Activated CD8-positive, alpha-beta memory T cell treated with anti-CD3 and anti-CD28 coated beads, Interleukin-2, amount 50 U/mL, for 4 hours (primary cell): ENCODE measurements around the gene POLK.
"Not testable (repeated sequence)": the region's sequence is repeated elsewhere in the genome, so short reads cannot be mapped to it uniquely, and the experiment has no call there.

Source experiments
- DNase-seq: peaks from one replicate; pipeline ENCODE4 v3.0.0-alpha.2; 2020

Gene POLK

DNA sequence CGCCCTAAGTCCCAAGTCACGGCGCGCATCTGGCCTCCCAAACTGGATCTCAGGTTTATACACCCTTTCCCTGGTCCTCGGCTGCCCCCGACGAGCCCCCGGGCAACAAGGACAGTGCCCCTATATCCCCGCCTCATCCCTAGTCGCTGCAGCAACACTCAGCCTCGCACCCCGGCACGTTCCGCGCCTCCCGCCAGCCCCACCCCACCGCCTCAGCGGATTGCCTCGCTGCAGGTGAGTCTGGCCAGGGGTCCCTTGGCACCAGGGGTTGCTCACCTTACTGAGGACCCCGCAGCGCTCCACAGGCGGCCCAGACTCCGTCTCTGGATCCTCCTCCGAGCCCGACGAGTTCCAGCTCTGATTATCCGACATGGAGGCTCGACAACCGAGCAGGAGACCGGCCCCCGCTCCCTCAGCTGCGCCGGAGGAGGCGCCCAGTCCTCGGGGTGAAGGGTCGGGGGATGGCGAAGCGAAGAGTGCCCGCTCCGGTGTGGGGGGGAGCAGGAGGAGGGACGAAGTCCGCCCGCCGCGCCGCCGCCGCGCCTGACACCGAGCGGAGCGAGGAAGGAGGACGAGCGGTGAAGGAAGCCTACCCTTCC is 756 bp upstream of the POLK start:
- peak; percentile 48 for DNase-seq

DNA sequence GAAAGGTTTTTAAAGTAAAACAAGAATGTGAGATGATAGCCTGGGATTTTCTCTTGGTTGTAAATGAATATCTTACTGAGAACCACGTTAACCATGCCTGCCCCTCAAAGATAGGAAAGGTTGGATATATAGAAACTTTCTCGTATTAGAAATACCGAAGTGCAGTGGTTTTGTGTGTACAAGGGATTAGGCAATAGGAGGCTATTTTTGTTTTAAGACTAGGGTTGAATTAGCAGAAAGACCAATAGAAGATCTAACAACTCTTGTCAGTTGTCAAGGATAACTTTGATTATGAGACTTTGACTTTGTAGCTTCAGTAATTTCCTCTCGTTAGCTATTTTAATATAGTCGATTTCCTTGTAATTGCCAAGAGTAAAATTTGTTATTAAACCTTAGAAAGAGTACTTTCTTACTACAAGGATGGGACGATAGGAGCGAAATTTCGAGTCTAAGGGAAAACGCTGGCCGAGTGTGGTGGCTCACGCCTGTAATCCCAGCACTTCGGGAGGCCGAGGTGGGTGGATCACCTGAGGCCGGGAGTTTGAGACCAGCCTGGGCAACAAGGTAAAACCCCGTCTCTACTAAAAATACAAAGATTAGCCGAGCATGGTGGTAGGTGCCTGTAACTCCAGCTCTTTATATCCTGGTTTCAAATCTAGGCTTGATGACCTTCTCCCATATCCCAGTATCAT is 838 bp downstream of the POLK start:
- no peak for DNase-seq

DNA sequence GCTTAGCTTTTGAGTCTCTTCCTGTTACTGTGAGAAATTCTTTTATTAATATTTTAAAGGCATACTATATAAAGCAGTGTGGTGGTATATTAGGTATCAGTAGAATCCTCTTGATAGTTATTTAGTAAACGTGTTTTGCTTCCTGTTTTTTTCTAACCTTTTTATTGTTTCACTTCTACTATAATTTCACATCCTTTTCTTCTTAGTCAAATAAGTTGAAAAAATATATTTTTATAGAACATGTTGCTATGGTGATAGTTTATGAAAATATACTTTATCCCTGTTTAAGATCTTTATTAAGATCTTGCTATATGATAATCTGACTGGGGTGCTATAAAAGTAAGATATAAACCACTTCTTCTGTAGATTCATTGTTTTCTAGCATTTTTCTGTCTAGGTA is 2.1 kb downstream of the POLK start:
- DNase-seq: no peak

DNA sequence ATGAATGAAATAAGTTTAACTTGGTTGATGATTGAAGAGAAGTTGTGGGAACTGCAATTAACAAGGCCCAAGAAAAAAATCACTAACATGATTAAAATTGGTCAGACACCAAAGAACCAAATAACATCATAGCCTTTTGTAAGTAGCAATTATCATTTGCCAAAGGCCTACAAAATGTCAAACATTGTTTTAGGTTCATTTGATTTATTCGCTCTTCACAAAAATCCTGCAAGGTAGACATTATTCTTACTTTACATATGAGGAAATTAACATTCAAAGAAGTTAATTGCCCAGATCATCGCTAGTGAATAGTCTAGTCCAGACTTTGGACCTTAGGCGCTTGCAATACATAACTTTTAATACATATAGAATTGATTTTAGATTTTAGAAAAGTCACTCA is 2.6 kb downstream of the POLK start:
- DNase-seq: no peak

DNA sequence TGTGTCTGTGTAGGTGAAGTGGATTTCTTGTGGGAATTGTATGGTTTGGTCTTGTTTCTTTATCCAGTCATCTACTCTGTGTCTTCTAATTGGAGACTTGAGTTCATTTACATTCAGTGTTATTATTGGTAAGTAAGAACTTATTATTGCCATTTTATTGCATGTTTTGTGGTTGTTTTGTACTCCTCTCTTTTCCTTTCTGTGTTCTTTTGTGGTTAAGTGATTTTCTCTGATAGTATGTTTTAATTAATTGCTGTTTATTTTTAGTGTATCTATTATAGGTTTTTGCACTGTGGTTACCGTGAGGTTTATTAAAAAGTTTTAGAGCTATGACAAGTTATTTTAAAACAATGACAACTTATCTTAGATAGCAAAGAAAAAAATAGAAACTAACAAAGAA is 8.1 kb downstream of the POLK start:
- DNase-seq: no peak

DNA sequence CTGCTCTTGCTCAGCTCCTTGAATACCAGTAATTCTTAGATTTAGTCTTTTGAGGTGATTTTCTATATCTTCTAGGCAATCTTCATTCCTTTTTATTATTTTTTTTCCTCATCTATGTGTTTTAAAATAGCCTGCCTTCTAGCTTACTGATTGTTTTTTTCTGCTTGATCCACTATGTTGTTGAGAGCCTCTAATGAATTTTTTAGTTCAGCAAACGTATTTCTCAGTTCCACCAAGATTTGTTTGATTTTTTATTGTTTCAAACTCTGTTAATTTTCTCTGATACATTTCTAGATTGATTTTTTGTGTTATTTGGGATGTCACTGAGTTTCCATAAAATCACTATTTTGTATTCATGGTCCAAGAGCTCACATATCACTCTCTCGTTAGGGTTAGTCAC is 9.5 kb downstream of the POLK start:
- no peak for DNase-seq

DNA sequence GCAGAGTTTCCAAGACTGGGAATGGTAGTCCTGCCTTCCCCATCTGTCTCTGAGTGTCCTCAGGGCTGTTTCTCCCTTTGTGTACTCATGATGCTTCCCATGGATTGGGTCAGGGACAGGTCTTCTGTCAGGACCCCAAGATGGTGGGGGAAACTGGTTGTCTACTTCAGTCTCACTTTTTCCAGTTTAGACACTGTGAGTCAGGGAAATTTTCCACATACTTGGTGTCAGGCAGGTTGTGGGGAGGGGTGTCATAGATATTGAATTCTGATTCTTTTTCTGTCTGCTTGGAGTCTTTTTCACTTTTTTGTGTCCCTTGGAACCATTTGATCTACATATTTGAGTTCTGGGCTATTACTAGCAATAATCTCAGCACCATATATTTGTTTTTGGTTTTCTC is 10.3 kb downstream of the POLK start:
- DNase-seq: no peak

DNA sequence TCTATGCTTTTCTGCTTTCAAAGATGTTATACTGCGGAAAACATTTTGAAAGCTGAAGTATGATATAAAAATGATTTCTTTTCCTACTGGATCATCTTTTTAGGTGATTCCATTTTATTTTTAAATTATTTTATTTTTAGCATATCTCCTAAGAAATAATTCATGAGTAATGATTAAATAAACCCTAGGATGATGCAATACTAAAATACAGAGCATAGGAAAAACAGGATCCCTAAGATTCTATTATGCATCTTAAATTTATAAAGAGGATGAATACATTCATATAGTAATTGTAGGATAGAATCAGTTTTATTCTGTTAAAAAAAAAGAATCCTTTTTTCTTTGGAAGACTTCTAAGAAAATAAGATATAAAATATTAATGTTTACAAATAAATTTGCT is 10.9 kb downstream of the POLK start:
- no peak for DNase-seq

DNA sequence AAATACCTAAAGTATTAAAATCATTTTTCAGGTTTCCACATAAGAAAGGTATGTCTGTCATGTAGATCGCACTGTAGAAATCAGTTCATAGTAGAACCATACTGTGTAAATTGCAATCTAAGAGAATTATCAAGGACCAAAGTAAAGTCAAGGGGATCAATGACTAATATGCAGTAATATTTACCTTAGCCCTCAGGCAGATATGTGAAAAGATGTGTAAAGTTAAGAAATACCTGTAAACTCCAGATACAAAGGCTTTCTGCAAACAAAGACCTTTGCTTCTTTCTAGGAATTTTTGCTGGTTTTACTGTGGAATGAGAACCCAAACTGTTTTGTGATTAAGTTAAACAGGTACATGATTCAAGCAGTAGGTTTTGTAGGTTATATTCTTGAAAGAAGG is 11.6 kb downstream of the POLK start:
- no peak for DNase-seq

DNA sequence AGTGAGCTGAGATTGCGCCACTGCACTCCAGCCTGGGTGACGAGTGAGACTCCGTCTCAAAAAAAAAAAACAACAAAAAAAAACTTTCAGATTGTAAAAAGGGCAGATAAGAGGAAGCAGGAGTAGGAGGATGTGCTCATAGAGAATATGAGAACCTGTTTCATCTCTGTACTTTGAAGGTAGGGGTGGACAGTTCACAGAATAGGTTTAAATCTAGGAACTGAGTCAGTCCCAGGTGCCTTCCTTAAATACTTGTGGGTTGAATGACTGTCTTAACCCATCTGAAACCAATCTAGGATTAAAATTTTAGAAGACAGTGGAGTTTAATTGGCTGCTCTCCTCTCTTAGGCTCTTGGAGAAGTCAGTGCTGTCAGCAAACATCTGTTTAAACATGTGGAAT is 12.4 kb downstream of the POLK start:
- DNase-seq: no peak

DNA sequence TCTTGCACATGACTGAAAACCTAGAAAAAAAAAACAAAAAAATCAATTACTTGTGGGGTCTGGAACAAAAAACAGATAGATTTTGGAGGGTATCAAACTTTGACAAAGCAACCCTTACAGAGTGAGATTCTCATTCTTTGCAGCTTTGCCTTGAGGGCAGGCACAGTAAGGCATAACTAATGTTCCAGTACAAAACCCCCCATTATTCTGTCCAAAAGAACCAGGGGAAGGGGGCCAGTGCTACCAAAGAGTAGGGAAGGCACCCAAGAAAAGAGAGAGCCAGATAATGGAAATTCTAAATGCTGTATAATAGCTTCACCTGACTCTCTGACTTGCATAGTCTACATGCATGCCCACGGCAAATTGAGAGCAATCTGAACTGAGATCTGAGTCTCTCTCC is 12.9 kb downstream of the POLK start:
- DNase-seq: no peak

DNA sequence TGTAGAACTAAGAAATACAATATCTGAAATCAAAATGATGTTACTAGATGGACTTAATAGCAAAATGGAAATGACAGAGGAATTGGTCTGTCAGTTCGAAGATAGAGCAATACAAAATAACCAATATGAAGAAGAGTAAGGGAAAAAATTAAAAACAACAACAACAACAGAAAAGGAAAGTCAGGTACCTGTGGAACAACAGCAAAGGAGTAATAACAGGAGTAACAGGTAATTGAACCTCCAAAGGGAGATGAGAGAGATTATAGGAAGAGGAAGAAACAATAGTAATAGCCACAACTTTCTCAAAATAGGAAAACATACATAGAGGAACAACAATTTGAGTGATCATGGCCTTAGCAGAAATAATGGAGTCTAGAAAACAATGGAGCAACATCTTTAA is 13.7 kb downstream of the POLK start:
- DNase-seq: no peak

DNA sequence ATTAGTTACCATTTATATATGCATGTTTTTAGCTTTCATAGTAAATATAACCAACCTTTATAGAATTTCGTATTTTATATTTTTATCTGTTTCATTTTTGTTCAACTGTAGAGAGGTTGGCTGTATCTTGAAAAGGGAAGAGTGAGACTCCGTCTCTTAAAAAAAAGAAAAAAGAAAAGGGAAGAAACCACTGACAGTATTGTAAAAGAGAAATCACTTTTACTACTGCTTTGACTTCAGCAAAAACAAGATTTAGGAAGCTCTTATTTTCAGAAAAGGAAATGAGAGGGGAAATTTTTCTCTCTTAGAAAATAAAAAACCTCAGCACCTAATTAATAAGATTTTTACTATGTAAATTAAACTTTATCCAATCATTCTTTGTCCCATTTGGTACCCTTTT is 14.4 kb downstream of the POLK start:
- no peak for DNase-seq

DNA sequence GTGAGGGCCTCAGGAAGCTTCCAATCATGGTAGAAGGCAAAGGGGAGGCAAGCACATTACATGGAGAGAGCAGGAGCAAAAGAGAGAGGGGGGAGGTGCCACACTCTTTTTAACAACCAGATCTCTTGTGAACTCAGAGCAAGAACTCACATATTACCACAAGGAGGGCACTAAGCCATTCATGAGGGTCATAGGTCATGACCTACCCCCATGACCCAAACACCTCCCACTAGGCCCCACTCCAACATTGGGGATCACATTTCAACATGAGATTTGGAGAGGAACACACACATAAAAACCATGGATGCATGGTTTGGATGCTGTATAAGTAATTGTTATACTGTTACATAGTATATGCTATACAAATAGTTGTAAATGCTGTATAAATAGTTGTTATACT is 17.5 kb downstream of the POLK start:
- DNase-seq: no peak

DNA sequence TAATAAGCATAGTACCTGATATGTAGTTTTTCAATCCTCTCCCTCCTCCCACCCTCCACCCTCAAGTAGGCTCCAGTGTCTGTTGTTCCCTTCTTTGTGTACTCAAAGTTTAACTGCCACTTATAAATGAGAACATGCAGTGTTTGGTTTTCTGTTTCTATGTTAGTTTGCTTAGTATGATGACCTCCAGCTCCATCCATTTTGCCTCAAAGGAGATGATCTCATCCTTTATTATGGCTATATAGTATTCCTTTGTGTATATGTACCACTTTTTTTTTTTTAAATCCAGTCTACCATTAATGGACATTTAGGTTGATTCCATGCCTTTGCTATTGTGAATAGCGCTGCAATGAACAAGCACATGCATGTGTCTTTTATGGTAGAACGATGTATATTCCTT is 20.5 kb downstream of the POLK start:
- DNase-seq: no peak

DNA sequence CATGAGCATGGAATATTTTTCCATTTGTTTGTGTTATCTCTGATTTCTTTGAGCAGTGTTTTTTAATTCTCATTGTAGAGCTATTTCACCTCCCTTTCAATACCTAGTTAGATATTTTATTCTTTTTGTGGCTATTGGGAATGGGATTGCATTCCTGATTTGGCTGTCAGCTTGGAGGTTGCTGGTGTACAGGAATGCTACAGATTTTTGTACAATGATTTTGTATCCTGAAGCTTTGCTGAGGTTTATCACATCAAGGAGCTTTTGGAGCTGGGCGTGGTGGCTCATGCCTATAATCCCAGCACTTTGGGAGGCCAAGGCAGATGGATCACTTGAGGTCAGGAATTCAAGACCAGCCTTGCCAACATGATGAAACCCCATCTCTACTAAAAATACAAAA is 22.0 kb downstream of the POLK start:
- not testable (repeated sequence) for DNase-seq

DNA sequence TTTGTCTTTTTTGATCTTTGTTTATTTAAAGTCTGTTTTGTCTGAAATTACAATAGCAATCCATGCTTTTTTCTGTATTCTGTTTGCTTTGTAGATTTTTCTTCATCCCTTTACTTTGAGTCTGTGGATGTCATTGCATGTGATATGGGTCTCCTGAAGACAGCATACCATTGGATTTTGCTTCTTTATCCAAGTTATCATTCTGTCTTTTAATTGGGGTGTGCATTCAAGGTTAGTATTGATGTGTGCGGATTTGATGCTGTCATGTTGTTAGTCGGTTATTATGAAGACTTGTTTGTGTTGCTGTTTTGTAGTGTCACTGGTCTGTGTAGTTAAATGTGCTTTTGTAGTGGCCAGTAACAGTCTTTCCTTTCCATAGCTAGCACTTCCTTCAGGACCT is 23.0 kb downstream of the POLK start:
- no peak for DNase-seq

DNA sequence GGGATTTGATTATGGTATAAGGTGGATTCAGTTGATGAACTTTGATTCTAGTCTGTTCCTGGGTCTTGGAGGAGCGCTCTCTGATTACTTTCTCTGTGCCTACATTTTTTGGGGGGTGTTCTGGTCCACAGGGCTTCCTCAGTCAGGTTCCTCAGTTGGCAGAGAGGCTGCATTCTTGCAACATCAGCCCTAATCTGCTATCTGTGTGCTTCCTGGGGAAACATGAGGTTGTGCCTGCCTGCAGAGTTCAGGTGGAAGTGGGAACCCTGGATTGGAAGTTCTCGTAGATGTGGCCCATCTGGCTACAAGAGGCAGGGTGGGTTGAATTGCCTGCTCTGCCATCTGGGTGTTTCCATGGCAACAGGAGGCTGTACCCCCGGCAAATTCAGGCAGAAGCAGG is 24.5 kb downstream of the POLK start:
- no peak for DNase-seq

DNA sequence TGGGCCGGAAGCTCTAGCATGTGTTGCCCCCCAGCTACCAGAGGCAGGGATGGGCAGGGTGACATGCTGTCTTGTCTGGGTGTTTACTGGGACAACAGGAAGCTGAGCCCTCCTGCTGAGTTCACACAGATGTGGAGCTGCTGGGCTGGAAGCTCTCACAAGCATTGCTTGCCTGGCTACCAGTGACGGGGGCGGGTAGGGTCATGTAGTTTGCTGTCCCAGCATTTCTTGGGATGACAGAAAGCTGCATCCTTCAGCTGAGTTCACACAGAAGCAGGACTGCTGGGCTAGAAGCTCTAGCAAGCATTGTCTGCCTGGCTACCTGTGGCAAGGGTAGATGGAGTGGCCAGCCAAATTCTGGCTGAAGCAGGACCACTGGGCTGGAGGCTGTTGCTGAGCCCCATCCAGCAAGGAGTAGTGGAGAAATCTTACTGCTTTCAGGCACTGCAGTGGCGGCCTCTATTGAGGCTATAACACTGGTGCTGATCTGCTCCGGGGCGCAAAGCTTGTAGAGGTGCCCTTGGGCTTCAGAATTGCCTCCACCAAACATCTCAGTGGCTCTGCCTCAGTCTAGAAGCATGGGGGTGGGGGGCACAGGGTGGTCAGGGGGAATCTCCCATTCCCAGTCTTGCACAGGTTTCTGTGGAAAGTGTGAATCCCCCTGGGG is 25.1 kb downstream of the POLK start:
- no peak for DNase-seq

DNA sequence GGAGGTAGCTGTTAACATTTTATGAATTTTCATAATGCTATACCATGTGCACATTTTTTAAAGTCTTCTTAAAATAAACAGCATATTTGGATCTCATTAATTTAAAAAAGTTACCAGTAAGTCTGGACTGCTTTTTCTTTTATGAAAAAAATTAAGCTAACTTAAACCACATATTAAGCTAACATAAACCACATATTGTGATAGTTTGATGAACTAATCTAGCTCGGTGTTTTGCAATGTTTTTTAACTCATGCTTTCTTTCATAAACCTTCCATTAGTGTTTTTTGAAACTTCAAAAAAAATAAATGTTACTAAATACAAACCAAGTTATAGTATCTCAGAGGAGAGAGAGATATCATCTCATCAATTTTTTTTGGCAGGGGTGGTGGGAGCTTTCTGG is 26.5 kb downstream of the POLK start:
- DNase-seq: no peak

DNA sequence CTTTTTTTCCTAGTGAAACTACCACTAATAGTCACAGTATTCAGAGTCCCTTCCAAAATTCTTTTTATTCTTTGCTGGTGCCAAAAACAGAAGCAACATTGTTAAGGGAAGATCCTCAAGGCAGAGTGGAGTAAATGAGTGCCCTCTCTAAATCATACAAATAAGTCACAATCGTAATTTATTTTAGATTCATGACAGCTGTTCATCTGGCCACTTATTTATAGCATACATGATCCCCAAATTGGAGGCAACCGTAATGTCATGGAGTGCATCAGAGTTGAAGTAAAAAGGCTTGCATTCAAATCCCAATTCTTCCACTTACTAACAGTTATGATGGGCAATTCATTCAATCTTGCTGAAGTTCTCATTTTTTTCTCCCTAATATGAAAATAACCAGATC is 33.4 kb downstream of the POLK start:
- DNase-seq: no peak

DNA sequence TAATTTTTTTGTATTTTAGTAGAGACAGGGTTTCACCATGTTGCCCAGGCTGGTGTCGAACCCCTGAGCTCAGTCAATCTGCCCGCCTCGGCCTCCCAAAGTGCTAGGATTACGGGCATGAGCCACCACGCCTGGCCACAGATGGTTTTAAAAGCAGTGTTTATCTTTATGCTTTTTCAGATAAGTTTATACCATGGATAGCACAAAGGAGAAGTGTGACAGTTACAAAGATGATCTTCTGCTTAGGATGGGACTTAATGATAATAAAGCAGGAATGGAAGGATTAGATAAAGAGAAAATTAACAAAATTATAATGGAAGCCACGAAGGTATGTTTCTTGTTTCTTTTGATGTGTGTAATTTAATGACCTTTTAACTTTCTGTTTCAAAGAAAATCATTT is 35.1 kb downstream of the POLK start:
- no peak for DNase-seq

DNA sequence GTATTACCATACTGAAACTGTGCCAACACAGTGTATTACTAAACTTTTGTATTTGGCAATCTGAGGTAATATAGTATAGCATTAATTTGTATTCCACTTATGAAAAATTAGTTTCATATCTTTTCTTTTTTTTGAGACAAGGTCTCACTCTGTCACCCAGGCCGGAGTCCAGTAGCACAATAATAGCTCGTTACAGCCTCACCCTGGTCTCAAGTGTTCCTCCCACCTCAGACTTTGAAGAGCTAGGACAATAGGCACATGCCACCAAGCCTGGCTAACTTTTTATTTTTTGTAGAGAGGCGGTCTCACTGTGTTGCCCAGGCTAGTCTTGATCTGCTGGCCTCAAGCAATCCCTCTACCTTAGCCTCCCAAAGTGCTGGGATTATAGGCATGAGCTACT is 36.1 kb downstream of the POLK start:
- no peak for DNase-seq

DNA sequence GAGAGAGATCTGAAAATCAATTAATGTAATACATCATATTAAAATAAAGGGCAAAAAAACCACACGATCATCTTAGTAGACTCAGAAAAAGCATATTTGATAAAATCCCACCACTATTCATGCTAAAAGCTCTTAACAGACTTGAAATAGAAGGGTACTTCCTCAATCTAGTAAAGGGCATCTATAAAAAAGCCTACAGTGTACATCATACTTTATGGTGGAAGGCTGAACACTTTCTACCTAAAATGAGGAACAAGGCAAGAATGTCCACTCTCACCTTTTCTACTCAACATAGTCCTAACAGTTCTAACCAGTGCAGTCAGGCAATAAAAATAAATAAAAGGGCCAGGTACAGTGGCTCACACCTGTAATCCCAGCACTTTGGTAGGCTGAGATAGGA is 38.9 kb downstream of the POLK start:
- no peak for DNase-seq

DNA sequence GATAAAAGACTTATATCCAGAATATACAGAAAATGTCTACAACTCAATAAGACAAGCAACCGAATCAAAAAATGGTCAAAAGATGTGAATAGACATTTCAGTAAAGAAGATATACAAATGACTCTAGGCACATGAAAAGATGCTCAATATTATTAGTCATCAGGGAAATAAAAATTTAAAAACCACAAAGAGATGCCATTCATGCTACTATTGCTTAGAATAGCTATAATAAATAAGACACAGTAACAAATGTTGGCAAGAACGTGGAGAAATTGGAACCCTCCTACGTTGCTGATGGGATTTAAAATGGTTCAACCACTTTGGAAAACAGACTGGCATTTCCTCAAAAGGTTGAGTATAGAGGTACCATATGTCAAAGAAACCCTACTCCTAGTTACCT is 39.8 kb downstream of the POLK start:
- DNase-seq: no peak
